Activated CD8-positive, alpha-beta memory T cell treated with anti-CD3 and anti-CD28 coated beads, Interleukin-2, amount 50 U/mL, for 4 hours (primary cell): ENCODE data around the gene STK11.

Experiments
- DNase-seq: peaks from one replicate; pipeline ENCODE4 v3.0.0-alpha.2; 2020

The STK11 gene

DNA sequence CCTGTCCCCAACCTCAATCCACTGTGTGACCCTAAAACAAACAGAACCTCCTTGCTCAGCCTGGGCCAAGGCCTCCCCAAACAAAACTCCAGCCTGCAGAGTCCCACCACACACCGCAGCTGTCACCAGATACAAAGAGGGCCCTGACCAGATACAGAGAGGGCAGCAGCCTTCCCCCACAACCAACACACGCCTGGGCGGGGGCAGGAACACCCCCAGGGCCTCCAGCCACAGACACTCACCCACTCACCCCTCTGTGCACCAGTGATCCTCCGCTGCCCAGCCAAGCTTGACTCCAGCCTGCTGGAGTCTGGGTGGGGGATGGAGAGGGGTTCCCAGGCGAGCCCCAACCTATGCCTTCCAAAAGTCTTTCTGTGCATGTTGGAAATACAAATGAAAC, 57.6 kb downstream of the STK11 start:
- no peak for DNase-seq

DNA sequence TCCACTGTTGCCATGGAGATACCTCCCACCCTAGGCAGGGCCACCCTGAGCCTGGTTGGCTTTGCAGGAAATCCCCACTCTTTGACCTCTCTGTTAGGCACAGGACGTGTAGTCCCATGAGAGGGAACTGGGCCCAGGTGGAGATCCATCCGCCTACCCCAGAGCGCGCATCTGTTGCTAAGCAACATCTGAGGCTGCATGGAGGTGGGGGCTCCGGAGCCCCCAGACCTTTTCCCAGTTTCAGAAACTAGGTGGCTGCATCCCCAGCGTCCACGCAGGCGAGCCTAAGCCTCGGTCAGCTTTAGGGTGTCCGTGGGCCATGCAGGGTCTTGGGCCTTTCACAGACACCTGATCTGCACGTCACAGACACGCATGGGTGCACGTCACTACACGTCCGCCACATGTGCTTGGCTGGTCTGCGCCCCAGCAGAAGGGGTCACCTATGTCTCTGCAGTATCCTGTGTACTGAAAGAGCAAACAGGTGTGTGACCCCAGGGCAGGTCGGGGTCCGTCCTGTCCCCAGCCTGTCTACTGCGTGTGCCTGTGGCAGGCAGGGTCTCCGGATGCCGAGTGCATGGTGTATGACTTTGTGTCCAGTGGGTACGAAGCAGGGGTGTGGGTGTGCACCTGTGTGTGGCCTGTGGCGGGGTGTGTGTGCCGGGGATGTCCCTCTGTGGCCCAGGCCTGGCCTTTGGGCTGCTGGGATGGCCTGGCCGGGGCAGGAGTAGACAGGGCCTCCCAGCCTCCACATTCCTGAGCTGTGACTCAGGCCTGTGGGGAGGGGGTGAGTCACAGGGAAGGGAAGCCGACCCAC, 59.4 kb downstream of the STK11 start:
- no peak for DNase-seq

DNA sequence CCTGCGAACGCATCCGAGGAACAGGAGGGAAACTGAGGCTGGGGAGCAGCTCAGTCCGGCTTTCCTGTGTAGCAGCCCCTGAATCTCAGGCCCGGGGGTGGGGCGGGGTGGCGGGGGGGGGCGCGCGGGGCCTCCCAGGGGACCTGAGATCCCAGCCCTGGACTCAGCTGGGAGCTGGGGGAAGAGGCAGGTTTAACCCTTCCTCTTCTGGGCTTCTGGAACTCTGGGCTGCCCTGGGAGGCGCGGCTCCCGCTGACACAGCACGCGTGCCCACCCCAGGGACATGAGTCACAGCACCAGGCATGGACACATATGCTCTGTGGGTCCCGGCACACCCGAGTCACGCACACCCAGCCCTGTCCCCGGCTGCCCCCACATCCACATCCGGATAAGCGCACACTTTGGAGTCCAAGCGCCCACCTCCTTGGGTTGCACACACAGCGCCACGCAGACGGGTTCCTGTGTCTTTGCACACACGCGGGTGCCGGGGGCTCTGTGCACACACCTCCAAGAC, 60.1 kb downstream of the STK11 start:
- peak; percentile 56 for DNase-seq

DNA sequence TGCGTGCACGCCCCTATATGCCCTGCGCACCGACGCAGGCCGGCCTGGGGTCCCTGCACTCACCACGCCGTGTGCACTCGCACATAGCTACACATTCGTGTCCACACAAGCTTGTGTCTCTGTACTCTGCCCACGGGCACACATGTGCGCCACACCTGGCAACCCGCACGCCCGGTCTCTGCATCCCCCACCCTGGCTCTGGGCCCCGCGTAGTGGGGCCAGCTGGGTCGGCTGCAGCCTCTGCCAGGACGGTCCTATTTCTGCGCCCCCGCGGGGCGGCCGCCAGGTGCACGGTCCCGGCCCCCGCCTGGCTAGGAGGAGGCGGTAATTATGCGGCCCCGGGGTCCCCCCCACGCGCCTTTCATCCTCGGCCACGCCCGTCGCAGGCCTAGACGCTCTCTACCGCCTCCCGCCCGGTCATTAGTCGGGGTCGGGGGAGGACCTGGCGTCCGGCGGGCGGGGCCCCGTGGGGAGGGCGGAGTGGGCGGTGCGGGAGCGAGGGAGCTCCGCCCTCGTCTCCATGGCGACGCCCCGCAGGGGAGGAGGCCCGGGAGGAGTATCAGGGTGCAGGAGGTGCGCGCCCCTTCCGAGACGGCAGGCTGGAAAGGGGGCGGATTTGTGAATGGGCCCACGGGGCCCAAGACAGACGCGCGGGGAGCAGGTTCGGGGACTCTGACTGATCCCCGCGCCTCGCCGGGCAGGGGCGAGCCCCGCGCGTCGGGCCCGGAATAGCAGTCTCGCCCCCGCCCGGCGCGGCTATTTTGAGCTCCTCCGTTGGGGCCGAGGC, 60.7 kb downstream of the STK11 start:
- DNase-seq = peak; percentile 81

DNA sequence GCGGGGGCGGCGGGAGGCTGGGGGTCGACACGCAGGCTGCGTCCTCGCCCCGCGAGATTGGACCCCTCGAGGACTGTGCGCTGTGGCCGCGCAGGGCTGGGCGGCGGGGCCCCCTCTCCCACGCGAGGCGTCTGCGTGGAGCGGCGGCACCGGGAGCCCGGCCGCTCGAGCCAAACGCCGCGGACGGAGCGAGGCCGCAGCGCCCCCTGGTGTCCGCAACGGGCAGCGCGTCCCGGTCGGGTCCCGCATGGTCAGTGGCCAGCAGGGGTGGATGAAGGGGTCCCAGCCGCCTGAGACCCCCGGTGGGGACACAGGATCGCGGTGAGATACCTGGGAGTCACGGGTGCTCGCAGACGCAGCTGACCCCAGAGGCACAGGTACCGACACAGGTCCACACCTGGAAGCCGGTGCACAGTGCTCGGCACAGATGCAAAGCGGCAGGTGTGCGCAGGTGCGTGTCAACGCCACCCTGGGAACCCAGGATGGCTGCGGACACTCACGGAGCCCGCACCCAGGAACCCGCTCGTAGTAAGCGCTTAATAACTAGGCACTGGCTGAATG, 61.4 kb downstream of the STK11 start:
- DNase-seq = peak; percentile 70

DNA sequence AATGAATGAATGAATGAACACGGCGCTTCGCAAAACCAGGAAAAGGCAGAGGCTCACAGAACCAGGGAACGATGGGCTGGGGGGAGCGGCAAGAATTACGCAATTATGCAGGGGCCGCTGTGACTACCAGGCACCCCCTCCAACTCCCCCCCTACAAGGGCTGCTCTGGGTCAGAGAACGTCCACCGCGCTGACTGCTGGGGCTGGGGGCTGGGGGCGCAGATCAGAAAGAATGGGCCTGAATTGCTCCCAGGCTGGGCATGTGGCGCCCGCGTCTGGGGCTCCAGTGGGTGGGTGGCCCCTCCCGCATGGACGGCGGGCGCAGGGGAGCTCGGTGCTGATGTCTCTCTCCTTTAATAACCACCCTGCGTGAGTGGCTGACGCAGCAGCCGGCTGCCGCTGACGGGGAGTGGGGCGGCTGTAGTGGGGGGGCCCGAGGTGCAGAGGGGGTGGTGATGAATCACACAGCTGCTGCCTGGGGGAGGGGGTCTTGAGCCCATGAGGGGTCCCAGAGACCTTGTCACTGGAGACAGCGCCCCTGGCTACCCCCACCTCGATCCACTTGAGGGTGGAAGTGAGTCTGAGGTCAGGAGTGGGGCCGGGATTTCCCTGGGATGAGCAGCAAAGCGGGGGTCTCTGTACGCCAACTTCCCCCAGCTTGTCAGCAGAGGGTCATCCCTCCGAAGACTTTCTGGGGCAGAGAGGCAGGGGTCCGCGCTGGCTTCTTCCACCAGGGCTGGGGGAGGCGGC, 62.1 kb downstream of the STK11 start:
- DNase-seq = no peak

DNA sequence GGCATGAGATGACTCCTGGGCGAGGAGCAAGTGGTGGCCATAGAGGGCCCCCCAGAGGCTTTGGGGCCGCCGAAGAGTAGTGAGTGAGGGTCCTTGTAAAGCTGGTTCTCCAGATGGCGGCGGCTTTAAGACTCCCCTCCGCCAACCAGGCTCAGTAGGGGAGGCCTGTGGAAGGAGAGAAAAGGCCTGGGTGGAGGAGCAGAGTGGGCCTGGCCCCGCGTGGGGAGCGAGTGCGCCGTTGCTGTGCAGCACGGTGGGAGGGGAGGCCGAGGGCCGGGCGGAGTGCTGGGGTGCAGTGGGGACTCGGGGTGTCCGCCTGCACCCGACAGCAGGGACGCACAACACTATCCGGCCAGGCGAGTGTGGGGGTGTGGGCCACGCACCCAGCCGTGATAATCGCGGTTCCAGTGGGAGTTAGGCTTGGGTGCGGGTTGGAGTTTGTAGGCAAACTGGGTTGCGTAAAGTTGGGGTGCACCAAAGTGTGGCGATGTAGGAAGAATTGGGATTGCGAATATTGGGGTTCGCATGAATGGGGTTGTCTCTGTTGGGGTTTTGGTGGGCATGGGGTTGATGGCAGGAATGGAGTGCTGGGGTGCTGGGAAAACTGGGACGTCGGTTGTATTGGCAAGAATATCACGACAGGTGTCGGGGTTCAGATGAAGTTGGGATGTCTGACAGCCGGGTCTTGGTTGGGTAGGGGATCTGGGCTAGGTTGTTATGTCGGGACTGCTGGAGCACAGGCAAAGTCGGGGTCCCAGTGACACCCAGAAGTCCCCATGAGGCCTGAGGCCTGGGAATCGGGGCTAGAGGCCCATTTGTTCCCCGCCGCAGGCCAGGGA, 62.9 kb downstream of the STK11 start:
- DNase-seq = no peak

DNA sequence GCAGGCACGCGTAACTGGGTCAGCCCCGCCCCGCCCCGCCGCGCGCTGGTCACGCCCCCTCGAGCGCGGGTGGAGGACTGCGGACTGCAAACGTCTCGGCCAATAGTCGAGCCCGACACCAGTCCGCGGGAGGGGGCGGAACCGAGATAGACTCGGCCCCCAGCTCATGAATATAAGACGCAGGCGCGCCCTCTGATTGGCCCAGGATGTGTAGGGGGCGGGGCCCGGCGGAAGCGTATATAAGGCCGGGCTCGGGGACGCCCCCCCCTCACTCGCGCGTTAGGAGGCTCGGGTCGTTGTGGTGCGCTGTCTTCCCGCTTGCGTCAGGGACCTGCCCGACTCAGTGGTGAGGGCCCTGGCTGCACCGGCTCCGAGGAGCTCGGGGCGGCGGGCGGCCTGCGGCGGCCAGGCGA, 63.5 kb downstream of the STK11 start, which contains the start of gene CIRBP:
Gene CIRBP, plus strand, starts transcription at position 268 of the 413 bp plus-strand sequence. CDS start 1,602 bp downstream, outside the sequence.
- DNase-seq = peak; percentile 99

DNA sequence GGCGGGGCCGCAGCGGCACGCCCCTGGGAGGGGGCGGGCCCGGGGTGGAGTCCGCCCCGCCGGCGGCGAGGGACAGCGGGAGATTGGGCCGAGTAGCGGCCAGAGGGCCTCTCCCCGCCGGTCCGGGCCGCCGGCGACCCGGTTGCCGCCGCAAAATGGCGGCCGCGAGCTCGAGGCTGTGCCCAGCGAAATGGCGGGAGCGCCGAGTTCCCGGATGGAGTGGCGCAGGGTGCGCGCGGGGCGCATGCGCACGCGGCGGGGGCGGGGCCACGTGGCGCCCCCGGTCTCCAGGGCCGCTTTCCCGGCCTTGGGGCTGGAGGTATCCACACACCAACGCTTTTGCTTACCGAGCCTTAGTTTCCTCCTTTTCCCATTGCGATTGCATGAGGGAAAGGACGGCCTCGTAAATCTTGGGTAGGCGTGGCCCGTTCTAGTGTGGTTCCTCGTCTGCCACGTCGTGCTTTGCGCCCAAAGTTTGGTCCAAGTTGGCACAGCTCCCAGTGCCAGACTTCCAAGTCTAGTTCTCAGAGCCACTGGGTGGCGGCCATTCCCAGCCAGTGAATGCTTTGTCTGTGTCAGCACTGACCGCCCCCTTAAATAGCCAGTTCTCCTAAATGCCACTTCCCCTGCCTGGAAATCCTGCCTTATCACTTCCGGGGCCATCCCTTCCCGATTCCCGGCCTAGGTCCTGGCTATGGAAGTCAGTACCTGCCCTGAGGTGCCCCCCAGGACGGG, 64.1 kb downstream of the STK11 start:
- DNase-seq = peak; percentile 85

DNA sequence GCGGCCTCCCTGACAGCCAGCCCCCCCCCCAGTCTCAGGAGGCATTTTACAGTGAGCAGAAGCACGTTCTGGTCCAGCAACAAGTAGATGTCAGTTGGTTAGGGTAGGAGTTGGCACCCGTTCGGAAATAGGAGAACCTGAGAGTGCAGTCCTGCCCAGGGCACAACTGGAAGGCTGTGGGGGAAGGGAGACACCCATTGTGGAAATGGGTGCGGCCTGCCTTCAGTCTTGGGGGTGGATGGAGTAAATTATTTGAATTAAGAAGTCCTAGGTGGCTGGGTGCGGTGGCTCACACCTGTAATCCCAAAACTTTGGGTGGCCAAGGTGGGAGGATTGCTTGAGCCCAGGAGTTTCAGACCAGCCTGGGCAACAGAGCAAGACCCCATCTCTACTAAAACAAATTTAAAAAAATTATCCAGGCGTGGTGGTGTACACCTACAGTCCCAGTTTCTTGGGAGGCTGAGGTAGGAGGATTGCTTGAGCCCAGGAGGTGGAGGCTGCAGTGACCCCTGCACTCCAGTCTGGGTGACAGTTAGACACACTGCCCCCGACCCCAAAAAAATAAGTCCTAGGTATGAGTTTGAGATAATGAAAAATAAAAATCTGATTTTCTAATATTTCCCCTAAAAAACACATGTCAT, 64.8 kb downstream of the STK11 start:
- no peak for DNase-seq

DNA sequence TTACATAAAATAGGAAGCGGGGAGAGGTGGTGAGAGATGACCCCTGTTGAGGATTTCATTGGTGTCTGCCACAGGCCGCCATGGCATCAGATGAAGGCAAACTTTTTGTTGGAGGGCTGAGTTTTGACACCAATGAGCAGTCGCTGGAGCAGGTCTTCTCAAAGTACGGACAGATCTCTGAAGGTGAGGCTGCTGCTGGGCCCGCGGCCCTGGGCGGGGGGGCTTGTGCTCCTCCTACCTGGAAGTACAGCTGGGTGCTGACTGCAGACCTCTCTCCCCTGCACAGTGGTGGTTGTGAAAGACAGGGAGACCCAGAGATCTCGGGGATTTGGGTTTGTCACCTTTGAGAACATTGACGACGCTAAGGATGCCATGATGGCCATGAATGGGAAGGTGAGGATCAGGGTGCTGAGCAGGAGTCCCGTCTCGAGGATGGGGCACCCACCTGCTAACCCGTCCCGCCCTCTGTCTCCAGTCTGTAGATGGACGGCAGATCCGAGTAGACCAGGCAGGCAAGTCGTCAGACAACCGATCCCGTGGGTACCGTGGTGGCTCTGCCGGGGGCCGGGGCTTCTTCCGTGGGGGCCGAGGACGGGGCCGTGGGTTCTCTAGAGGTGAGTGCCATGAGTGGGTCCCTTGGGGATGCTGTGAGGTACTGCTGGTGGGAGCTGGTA, 65.4 kb downstream of the STK11 start:
- DNase-seq = no peak

DNA sequence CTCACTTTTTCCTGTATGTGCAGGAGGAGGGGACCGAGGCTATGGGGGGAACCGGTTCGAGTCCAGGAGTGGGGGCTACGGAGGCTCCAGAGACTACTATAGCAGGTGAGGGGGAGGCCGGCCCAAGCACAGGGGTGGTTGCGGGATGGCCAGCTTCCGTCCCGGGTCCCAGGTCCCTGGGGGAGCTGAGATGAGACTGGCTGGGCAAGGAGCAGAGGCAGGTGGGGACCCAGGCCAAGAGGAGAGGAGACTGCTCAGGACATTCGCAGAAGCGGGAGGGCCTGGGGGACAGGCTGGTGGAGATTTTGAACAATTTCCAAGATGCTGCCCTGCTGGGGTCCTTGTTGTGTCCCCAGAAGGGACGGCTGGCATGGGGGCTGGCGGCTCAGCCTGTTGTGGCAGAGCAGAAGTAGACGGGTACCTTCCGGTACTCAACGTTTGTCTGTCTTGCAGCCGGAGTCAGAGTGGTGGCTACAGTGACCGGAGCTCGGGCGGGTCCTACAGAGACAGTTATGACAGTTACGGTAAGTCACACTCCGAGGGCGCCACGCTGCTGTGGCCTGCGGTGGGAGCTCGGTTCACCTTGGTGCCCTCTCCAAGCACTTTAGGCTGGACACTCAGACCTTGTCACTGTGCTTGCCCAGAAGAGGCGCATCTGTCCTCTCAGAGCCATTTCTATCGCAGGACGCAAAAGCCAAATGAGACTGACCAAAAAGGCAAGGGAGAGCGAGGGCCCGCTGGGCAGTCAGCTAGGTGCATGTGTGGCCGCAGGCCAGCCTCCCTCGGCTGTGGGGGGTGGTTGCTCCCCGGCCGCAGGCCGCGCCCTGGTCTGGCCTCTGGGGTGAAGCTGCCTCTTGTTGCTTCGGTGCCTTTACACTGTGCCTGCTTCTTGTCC, 66.2 kb downstream of the STK11 start:
- no peak for DNase-seq

DNA sequence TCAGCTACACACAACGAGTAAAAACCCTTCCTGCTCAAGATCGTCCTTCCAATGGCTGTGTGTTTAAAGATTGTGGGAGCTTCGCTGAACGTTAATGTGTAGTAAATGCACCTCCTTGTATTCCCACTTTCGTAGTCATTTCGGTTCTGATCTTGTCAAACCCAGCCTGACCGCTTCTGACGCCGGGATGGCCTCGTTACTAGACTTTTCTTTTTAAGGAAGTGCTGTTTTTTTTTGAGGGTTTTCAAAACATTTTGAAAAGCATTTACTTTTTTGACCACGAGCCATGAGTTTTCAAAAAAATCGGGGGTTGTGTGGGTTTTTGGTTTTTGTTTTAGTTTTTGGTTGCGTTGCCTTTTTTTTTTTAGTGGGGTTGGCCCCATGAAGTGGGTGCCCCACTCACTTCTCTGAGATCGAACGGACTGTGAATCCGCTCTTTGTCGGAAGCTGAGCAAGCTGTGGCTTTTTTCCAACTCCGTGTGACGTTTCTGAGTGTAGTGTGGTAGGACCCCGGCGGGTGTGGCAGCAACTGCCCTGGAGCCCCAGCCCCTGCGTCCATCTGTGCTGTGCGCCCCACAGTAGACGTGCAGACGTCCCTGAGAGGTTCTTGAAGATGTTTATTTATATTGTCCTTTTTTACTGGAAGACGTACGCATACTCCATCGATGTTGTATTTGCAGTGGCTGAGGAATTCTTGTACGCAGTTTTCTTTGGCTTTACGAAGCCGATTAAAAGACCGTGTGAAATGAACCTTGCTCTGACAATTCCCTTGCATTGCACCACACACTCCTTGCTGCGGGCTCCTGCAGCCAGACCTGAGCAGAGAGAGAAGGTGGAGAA, 67.1 kb downstream of the STK11 start:
- no peak for DNase-seq

DNA sequence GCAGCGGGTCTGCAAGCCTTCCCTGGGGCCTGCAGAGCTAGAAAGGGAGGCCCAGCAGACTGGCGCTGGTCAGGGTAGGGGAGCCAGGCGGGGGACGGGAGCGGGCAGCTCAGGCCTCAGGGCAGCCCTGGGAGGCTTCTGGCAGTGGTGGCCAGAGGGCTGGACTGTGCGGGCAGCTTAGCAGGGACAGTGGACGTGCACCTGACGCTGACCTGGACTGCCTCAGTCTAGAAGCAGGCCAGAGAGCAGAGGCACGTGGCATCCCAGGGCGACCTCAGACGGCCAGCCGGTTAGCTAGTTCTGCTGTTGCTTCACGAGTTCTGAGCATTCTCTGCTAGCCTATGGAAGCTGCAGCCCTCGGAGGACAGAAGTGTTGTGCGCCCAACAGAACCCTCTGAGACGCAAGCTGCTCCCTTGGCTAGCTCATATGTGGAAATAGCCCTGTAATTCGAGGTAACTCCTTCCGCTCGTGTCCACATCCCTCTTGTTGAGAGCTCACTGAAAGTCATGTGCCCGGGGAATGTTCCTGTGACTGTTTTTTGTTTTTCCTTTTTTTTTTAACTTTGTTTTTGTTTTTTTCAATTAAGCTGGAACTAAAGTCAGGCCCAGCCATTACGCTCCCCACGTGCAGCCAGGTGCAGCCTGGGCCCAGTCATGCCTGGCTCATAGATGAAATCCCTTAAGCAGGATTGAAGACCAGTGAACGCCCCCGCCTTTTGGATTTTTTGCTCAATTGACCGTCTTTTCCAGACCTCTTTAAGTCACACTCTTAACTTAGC, 67.9 kb downstream of the STK11 start:
- DNase-seq = no peak

DNA sequence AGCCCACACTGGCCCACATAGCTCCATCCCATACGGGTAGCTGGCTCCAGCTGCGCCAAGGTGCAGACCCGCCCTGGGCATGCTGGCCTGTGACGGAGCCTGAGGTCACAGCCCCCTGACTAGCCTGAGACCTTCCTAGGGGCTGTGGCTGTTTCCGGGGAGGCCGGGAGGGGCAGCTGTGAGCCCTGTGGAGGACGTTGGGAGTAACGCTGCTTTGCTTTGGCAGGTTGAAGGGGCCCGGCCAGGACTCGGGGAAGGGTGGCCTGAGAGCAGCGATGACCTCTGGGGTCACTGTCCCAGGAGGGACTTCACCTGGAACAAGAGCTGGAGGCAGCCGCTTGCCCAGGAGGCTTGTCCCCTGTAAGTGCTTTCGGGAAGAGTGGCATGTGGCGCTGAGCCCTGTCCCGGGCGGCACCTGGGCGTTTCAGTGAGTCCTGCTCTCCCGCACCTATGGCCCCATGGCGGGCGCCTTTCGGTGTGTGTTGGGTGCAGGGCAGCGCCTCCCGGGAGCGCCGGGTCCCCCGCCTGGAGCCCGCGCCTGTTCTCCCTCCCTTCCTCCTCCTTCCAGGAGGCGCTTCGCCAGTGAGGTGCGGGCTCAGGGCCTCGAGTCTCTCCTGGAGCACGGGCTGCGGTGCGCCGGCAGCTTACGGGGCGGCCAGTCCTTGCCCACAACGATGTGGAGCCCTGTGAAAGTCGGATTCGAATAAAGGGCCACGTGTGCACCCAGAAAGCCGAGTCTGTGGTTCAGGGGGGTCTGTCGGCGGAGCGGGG, 68.7 kb downstream of the STK11 start:
- DNase-seq = no peak

DNA sequence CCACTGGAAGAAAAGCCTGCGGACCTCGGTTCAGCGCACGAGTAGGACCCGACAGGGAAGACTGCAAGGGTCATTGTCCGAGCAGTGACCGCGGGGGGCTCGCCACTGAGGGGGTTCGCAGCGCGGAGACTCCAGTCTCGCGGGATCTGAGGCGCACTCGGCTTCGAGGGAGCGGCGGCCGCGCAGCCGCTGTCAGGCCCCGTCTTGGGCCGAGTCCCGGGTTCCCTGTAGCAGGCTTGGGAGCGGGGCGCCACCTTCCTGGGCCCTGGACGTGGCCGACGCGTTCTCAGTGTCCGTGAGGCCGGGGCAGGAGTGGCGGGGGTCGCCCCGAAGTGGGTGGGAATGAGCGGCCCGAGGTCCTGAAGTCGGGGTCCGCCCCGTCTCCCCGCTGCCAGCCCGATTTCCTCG, 69.3 kb downstream of the STK11 start:
- no peak for DNase-seq
